Fibroblast of villous mesenchyme (primary cell): ENCODE results near the gene C11orf24. TPM values are rescaled to one million over a fixed set of nuclear protein-coding genes. Genes with fewer than 3 reads are reported as not detected.

ENCODE experiments used
- DNase-seq: peaks from one replicate; pipeline ENCODE4 v3.0.0-alpha.2; 2010; ENCODE audit warnings: low read depth
- H3K4me3 ChIP-seq: 2 replicates; pipeline ENCODE4 v1.5.1; 2011; ENCODE audit warnings: low read depth, mild to moderate bottlenecking, low read length
- CTCF ChIP-seq: IDR thresholded peaks from 2 replicates; pipeline ENCODE4 v1.5.1; 2012; ENCODE audit warnings: low read depth, mild to moderate bottlenecking, low read length; ENCODE audit not compliant: insufficient read depth
- total RNA-seq: library from RNA; depleted of rRNA; stranded (reverse); fragments of >200 nt; gene quantifications from 2 replicates; pipeline ENCODE4 v1.2.3, GENCODE V29; 2012

The C11orf24 gene
- total RNA-seq, 1 donor: 50.1 TPM

GRCh38 chr11:68263444-68264035 is 8.2 kb downstream of the C11orf24 start:
- no peak for TF ChIP-seq CTCF
- DNase-seq: no peak
- H3K4me3 ChIP-seq: no peak overlapping the region

GRCh38 chr11:68262544-68262827 is 9.3 kb downstream of the C11orf24 start:
- TF ChIP-seq CTCF: no peak
- H3K4me3 ChIP-seq: no peak overlapping the region
- DNase-seq: no peak

- DNase-seq: no peak
- H3K4me3 ChIP-seq: no peak overlapping the region
- TF ChIP-seq CTCF: no peak
These were observed 9.8 kb downstream of the C11orf24 start for GRCh38 chr11:68261749-68262543.

GRCh38 chr11:68261006-68261405 is 10.8 kb downstream of the C11orf24 start:
- no peak for DNase-seq
- H3K4me3 ChIP-seq: no peak overlapping the region
- no peak for TF ChIP-seq CTCF

- no peak for DNase-seq
- H3K4me3 ChIP-seq: no peak overlapping the region
- no peak for TF ChIP-seq CTCF
These were observed 11.3 kb downstream of the C11orf24 start for GRCh38 chr11:68260484-68260883.

GRCh38 chr11:68259122-68259959 is 12.4 kb downstream of the C11orf24 start:
- TF ChIP-seq CTCF: no peak
- no peak overlapping the region for H3K4me3 ChIP-seq
- DNase-seq: no peak
